ENCODE results near the gene RGS3.

GRCh38 chr9:113623851-113624485 lies 160.4 kb downstream of the RGS3 start:
- TF ChIP-seq POLR2A (IDR thresholded peaks at IDR 0.05; ENCODE audit: low read length) = no peak
- TF ChIP-seq GATA1 (IDR thresholded peaks at IDR 0.05; ENCODE audit: low read depth, low read length) = no peak

All from erythroblast (primary cell).